Caco-2 (cell line): ENCODE results near the gene SRGAP3. TPM values are rescaled to one million over a fixed set of nuclear protein-coding genes. Genes with fewer than 3 reads are reported as not detected.

Source experiments
- BruUV-seq: library from RNA; stranded (reverse); fragments of 400-500 nt; replicated peaks from 2 replicates; lab custom pipeline; 2021; lab: Mats Ljungman, UMichigan
- CTCF ChIA-PET: fragments of 300-600 bp; sonication (Branson Sonifier 250); formaldehyde crosslinking; loops from one replicate; lab custom pipeline; 2022; ENCODE audit warnings: antibody characterized with exemption; lab: Charles Lee
- POLR2A ChIA-PET: fragments of 300-600 bp; sonication (Branson Sonifier 250); formaldehyde crosslinking; loops from one replicate; lab custom pipeline; 2022; ENCODE audit warnings: antibody characterized with exemption; lab: Charles Lee
- DNase-seq, 2 experiments: peaks; one replicate each; pipeline versions ENCODE4 v3.0.0 to v3.0.0-alpha.2; 2020 to 2022
- H3K27me3 ChIP-seq: replicated peaks from 2 replicates; pipeline ENCODE4 v1.6.0; 2011; ENCODE audit warnings: low read length; ENCODE audit not compliant: control insufficient read depth, insufficient read depth
- H3K36me3 ChIP-seq: 2 replicates; pipeline ENCODE4 v1.5.1; 2011; ENCODE audit warnings: low read length; ENCODE audit not compliant: control insufficient read depth, insufficient read depth
- H3K4me1 ChIP-seq: fragments of 250-450 bp; sonication (Bioruptor Pico); 2 replicates; pipeline ENCODE4 v1.5.1; 2020; ENCODE audit warnings: mild to moderate bottlenecking
- H3K4me3 ChIP-seq: 2 replicates; pipeline ENCODE4 v1.5.1; 2011; ENCODE audit warnings: low read depth, mild to moderate bottlenecking, control low read depth, low read length
- H3K9me3 ChIP-seq: fragments of 250-450 bp; sonication (Bioruptor Pico); 2 replicates; pipeline ENCODE4 v1.5.1; 2020; ENCODE audit warnings: mild to moderate bottlenecking, moderate library complexity
- H3K27ac Mint-ChIP-seq: one replicate; pipeline ENCODE4 v1.8.0; 2022; ENCODE audit warnings: mixed read lengths; ENCODE audit not compliant: unreplicated experiment
- H3K27me3 Mint-ChIP-seq: one replicate; pipeline ENCODE4 v1.8.0; 2022; ENCODE audit warnings: mixed read lengths; ENCODE audit not compliant: insufficient read depth, unreplicated experiment
- H3K36me3 Mint-ChIP-seq: one replicate; pipeline ENCODE4 v1.8.0; 2022; ENCODE audit warnings: mild to moderate bottlenecking, mixed read lengths; ENCODE audit not compliant: insufficient read depth, unreplicated experiment
- H3K4me1 Mint-ChIP-seq: one replicate; pipeline ENCODE4 v1.8.0; 2022; ENCODE audit warnings: low read depth, mixed read lengths; ENCODE audit not compliant: unreplicated experiment
- H3K4me3 Mint-ChIP-seq: one replicate; pipeline ENCODE4 v1.8.0; 2022; ENCODE audit warnings: mild to moderate bottlenecking, moderate library complexity, mixed read lengths; ENCODE audit not compliant: unreplicated experiment
- H3K9me3 Mint-ChIP-seq: one replicate; pipeline ENCODE4 v1.8.0; 2022; ENCODE audit warnings: mixed read lengths; ENCODE audit not compliant: unreplicated experiment
- intact Hi-C: fragments of 100-400 bp; cut with micrococcal nuclease; formaldehyde crosslinking; loops from one replicate; pipeline ENCODE4 v1.10.0; 2022; ENCODE audit not compliant: unreplicated experiment
- total RNA-seq: library from RNA; stranded (reverse); gene quantifications from 2 replicates; pipeline ENCODE4 v1.2.3, GENCODE V29; 2022
- TF ChIP-seq, protein P1 (sequence below), 2 experiments: fragments of 200-600 bp in 1 of 2; IDR thresholded peaks; 1 replicate in 1 of 2; 2 replicates in 1 of 2; pipeline versions ENCODE4 v1.5.1 to v1.8.0; 2011 to 2022; ENCODE audit warnings: antibody characterized with exemption in 1 of 2, control low read depth in 1 of 2, inconsistent platforms in 1 of 2, low read depth in 1 of 2, low read length in 1 of 2, mild to moderate bottlenecking in 1 of 2, moderate library complexity in 1 of 2; ENCODE audit not compliant: insufficient read depth in 1 of 2, severe bottlenecking in 1 of 2, unreplicated experiment in 1 of 2

SRGAP3 gene
- total RNA-seq, 1 experiment from 2014 or later: 1.3 TPM

DNA sequence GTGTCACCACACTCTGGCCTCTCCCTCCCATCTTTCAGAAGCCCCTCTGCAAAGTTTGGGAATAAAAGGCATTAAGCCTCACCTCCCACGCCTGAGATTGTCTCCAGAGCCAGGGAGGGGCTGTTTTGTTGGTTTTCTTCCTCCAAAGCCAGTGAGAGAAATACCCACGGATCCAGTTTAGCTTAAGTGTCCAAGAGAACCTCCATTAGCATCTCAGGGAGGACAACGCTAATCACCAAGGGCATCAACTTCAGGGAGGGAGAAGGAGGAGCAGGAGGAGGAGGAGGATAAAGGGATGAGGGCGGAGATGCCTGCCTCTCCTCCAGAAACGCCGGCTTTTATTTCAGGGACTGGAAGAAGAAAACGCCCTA lies 101.6 kb downstream of the SRGAP3 start:
- H3K9me3 ChIP-seq: 0 out of 2 replicates have a peak, but pooled peaks cover 8% of the 10 kb centered on the region
- no peak overlapping the region for H3K4me3 ChIP-seq
- peaks cover 49% of the 10 kb centered on the region for H3K9me3 Mint-ChIP-seq
- no peaks in the 10 kb centered on the region for H3K4me1 ChIP-seq
- TF ChIP-seq, protein P1, sequence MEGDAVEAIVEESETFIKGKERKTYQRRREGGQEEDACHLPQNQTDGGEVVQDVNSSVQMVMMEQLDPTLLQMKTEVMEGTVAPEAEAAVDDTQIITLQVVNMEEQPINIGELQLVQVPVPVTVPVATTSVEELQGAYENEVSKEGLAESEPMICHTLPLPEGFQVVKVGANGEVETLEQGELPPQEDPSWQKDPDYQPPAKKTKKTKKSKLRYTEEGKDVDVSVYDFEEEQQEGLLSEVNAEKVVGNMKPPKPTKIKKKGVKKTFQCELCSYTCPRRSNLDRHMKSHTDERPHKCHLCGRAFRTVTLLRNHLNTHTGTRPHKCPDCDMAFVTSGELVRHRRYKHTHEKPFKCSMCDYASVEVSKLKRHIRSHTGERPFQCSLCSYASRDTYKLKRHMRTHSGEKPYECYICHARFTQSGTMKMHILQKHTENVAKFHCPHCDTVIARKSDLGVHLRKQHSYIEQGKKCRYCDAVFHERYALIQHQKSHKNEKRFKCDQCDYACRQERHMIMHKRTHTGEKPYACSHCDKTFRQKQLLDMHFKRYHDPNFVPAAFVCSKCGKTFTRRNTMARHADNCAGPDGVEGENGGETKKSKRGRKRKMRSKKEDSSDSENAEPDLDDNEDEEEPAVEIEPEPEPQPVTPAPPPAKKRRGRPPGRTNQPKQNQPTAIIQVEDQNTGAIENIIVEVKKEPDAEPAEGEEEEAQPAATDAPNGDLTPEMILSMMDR (IDR thresholded peaks at IDR 0.05; ENCODE audit: insufficient read depth in 1 of 2, low read depth in 1 of 2, low read length in 1 of 2, severe bottlenecking in 1 of 2, unreplicated experiment in 1 of 2): no peak
- POLR2A ChIA-PET: no interaction called here
- H3K27me3 Mint-ChIP-seq: peaks cover 5% of the 10 kb centered on the region
- CTCF ChIA-PET: no interaction called here
- H3K36me3 Mint-ChIP-seq: no peaks in the 10 kb centered on the region
- H3K27me3 ChIP-seq: no peaks in the 10 kb centered on the region
- H3K36me3 ChIP-seq: no peaks in the 10 kb centered on the region
- BruUV-seq: no TSS peak
- no peaks in the 10 kb centered on the region for H3K4me1 Mint-ChIP-seq
- no peak overlapping the region for H3K27ac Mint-ChIP-seq
- H3K4me3 Mint-ChIP-seq: no peak overlapping the region
- intact Hi-C loops: no loop called here
- no peak for DNase-seq

DNA sequence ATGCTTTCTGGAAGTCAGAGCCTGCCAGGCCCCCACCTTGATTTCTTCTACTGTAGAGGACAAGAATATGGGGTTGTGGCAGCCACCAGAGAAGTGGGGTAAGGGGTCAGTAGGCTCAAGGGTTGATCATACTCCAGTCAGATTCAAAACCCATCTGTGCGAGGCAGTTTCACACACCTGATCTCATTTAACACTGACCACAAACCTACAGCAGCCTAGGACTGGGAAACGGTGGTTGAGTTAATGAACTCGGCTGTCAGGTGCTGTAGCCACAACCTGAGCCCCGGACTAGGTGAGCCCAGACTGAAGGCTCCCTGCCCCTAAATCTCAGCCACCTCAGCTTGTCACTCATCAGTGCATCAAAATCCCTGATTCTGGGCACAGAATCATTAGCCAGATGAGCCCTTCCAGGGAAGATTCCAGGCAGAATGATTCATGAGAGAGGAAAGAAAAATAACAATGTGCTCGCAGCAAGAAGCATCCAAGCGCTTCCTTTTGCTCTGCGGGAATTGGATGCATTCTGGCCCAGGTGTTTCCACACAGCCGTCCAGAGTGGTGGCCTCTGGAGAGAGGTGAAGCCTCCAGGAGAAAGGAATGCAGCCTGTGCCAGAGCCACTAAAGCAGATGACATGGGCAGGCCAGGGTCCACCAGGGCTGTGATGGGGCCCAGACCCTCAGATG lies 102.1 kb downstream of the SRGAP3 start:
- no peak overlapping the region for H3K4me3 ChIP-seq
- ChIA-PET POLR2A (no interaction called here), CTCF (no interaction called here)
- 0 out of 2 replicates have a peak, but pooled peaks cover 8% of the 10 kb centered on the region for H3K9me3 ChIP-seq
- peaks cover 5% of the 10 kb centered on the region for H3K27me3 Mint-ChIP-seq
- H3K4me1 Mint-ChIP-seq: no peaks in the 10 kb centered on the region
- no peaks in the 10 kb centered on the region for H3K36me3 Mint-ChIP-seq
- no peaks in the 10 kb centered on the region for H3K4me1 ChIP-seq
- no peaks in the 10 kb centered on the region for H3K36me3 ChIP-seq
- BruUV-seq: no TSS peak
- H3K4me3 Mint-ChIP-seq: no peak overlapping the region
- H3K27ac Mint-ChIP-seq: no peak overlapping the region
- intact Hi-C loops: no loop called here
- peaks cover 49% of the 10 kb centered on the region for H3K9me3 Mint-ChIP-seq
- no peak for DNase-seq
- no peaks in the 10 kb centered on the region for H3K27me3 ChIP-seq
- TF ChIP-seq, protein P1 (IDR thresholded peaks at IDR 0.05; ENCODE audit: insufficient read depth in 1 of 2, low read depth in 1 of 2, low read length in 1 of 2, severe bottlenecking in 1 of 2, unreplicated experiment in 1 of 2): no peak

DNA sequence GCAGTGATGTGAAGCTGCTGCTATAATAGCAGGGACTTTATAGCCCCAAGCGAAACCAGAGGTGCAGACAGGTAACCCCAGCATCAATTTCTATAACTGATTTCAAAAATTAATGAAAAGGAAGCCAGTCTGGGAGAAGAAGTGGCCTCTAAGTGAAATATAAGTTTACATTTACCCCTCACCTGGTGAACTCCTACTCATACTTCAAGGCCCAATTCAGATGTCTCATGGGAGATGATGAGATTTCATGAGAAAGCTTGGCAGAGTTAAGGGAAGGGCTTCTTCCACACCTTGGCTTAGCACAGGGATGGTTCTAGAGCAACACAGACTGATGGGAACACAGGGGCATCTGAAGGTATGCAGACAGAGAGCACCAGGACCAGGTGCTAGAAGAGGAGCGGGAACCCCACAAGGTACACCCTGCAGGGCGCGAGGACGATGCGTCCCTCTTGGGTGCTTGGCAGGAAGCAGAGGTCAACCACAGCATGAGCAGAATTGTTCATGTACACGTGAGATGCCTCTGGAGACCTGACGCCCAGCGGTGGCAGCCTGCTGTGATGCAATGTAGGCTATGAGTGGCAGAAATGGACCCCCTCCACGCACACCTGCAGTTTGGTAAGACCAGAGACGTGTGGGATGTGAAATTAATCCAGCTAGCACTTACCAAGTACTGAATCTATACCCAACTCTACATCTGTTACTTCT lies 102.9 kb downstream of the SRGAP3 start:
- peaks cover 46% of the 10 kb centered on the region for H3K9me3 Mint-ChIP-seq
- POLR2A ChIA-PET: no interaction called here

More for the DNA sequence above, 102.9 kb downstream of the SRGAP3 start:
- H3K27me3 ChIP-seq: no peaks in the 10 kb centered on the region
- Mint-ChIP-seq H3K27ac (no peak overlapping the region), H3K4me3 (no peak overlapping the region), H3K27me3 (peaks cover 5% of the 10 kb centered on the region), H3K36me3 (no peaks in the 10 kb centered on the region), H3K4me1 (no peaks in the 10 kb centered on the region)
- no peak overlapping the region for H3K4me3 ChIP-seq
- intact Hi-C loops: no loop called here
- BruUV-seq: no TSS peak
- no peak for DNase-seq
- H3K36me3 ChIP-seq: no peaks in the 10 kb centered on the region
- TF ChIP-seq, protein P1 (IDR thresholded peaks at IDR 0.05; ENCODE audit: insufficient read depth in 1 of 2, low read depth in 1 of 2, low read length in 1 of 2, severe bottlenecking in 1 of 2, unreplicated experiment in 1 of 2): no peak
- 0 out of 2 replicates have a peak, but pooled peaks cover 8% of the 10 kb centered on the region for H3K9me3 ChIP-seq
- CTCF ChIA-PET: no interaction called here
- no peaks in the 10 kb centered on the region for H3K4me1 ChIP-seq
